Endothelial cell of umbilical vein (primary cell): ENCODE results near the gene NPNT. TPM values are rescaled to one million over a fixed set of nuclear protein-coding genes. Genes with fewer than 3 reads are reported as not detected.

Source experiments
- BruUV-seq: library from RNA; stranded (reverse); fragments of 400-500 nt; replicated peaks from 2 replicates; lab custom pipeline; 2021; lab: Mats Ljungman, UMichigan
- CTCF ChIA-PET: fragments of 300-600, 350-600 bp; sonication (Branson Sonifier 250); formaldehyde crosslinking; loops from one replicate; lab custom pipeline; 2021; ENCODE audit warnings: antibody characterized with exemption, inconsistent platforms; lab: Charles Lee
- POLR2A ChIA-PET: fragments of 300-600, 350-600 bp; sonication (Branson Sonifier 250); formaldehyde crosslinking; loops from one replicate; lab custom pipeline; 2021; ENCODE audit warnings: antibody characterized with exemption, inconsistent platforms; lab: Charles Lee
- DNase-seq: peaks from one replicate; pipeline ENCODE4 v3.0.0-alpha.2; 2011; ENCODE audit warnings: low read depth, low spot score
- FAIRE-seq: peaks from 2 replicates; lab custom pipeline; 2011; peaks lifted over from hg19 to GRCh38; lab: Jason Lieb, UNC
- H2AFZ ChIP-seq: 2 replicates; pipeline ENCODE4 v1.6.0; 2012; ENCODE audit warnings: low read depth, low read length, control low read depth, inconsistent platforms
- H3K27ac ChIP-seq: 2 replicates; pipeline ENCODE4 v1.5.1; 2011; ENCODE audit warnings: low read depth, mild to moderate bottlenecking, control low read depth, low read length, moderate library complexity; ENCODE audit not compliant: insufficient read depth
- H3K27me3 ChIP-seq, 2 experiments: 2 replicates each; pipeline versions ENCODE4 v1.6.0 to v1.6.1; 2011; ENCODE audit warnings: low read length in 2 of 2, mixed read lengths in 1 of 2; ENCODE audit not compliant: control insufficient read depth in 2 of 2, insufficient read depth in 2 of 2
- H3K36me3 ChIP-seq, 2 experiments: 2 replicates in 1 of 2; 3 replicates in 1 of 2; pipeline ENCODE4 v1.5.1; 2011; ENCODE audit warnings: low read length in 2 of 2, mild to moderate bottlenecking in 1 of 2, moderate library complexity in 1 of 2; ENCODE audit not compliant: control insufficient read depth in 2 of 2, insufficient read depth in 2 of 2; ENCODE audit errors: extremely low read depth in 1 of 2
- H3K4me1 ChIP-seq: 3 replicates; pipeline ENCODE4 v1.5.1; 2011; ENCODE audit warnings: mild to moderate bottlenecking, low read length; ENCODE audit not compliant: control insufficient read depth, insufficient read depth; ENCODE audit errors: extremely low read depth
- H3K4me2 ChIP-seq: 2 replicates; pipeline ENCODE4 v1.6.1; 2011; ENCODE audit warnings: low read length, control low read depth, mixed read lengths; ENCODE audit not compliant: insufficient read depth
- H3K4me3 ChIP-seq, 3 experiments: fragments of 200-600 bp in 1 of 3; sonication (generic), shearing (Covaris generic) in 1 of 3; replicated peaks in 1 of 3; 2 replicates each; pipeline ENCODE4 v1.5.1; 2011 to 2016; ENCODE audit warnings: control low read depth in 3 of 3, low read length in 3 of 3, mild to moderate bottlenecking in 2 of 3, inconsistent platforms in 1 of 3, low read depth in 1 of 3, moderate library complexity in 1 of 3; ENCODE audit not compliant: insufficient read depth in 1 of 3
- H3K79me2 ChIP-seq: 2 replicates; pipeline ENCODE4 v1.6.0; 2012; ENCODE audit warnings: low read length, inconsistent platforms; ENCODE audit not compliant: control insufficient read depth, insufficient read depth
- H3K9ac ChIP-seq: replicated peaks from 2 replicates; pipeline ENCODE3; 2011; ENCODE audit warnings: low read length, control low read depth; ENCODE audit not compliant: insufficient read depth; ENCODE audit errors: extremely low read depth
- H3K9me1 ChIP-seq: replicated peaks from 3 replicates; pipeline ENCODE4 v1.6.0; 2011; ENCODE audit warnings: mild to moderate bottlenecking, low read length; ENCODE audit not compliant: control insufficient read depth, insufficient read depth; ENCODE audit errors: extremely low read depth
- H3K9me3 ChIP-seq: replicated peaks from 2 replicates; pipeline ENCODE4 v1.5.1; 2012; ENCODE audit warnings: low read length, inconsistent platforms; ENCODE audit not compliant: control insufficient read depth, insufficient read depth
- H4K20me1 ChIP-seq: replicated peaks from 2 replicates; pipeline ENCODE3; 2011; ENCODE audit warnings: mild to moderate bottlenecking, low read length; ENCODE audit not compliant: control insufficient read depth, insufficient read depth; ENCODE audit errors: extremely low read depth
- CTCF ChIP-seq, 2 donors: IDR thresholded peaks; 1 replicate in 1 of 2; 2 replicates in 1 of 2; pipeline ENCODE4 v1.5.1; 2011; ENCODE audit warnings: low read length in 2 of 2, mild to moderate bottlenecking in 2 of 2, moderate library complexity in 2 of 2, control low read depth in 1 of 2, inconsistent platforms in 1 of 2, low read depth in 1 of 2; ENCODE audit not compliant: insufficient read depth in 1 of 2; ENCODE audit errors: extremely low read depth in 1 of 2
- EZH2 ChIP-seq: IDR thresholded peaks from 2 replicates; pipeline ENCODE4 v1.6.1; 2012; ENCODE audit warnings: borderline replicate concordance, low read depth, mild to moderate bottlenecking, moderate library complexity, low read length, inconsistent platforms; ENCODE audit not compliant: severe bottlenecking
- FOS ChIP-seq: IDR thresholded peaks from 2 replicates; pipeline ENCODE4 v1.6.1; 2011; ENCODE audit warnings: mild to moderate bottlenecking, low read length, moderate library complexity, borderline replicate concordance; ENCODE audit not compliant: insufficient read depth
- GATA2 ChIP-seq: IDR thresholded peaks from 2 replicates; pipeline ENCODE4 v1.7.0; 2011; ENCODE audit warnings: low read depth, mild to moderate bottlenecking, moderate library complexity, mixed read lengths, low read length; ENCODE audit not compliant: insufficient read length, insufficient read depth
- JUN ChIP-seq: IDR thresholded peaks from 2 replicates; pipeline ENCODE4 v1.6.1; 2011; ENCODE audit warnings: borderline replicate concordance, low read depth; ENCODE audit not compliant: insufficient read length, insufficient read depth
- MAX ChIP-seq: IDR thresholded peaks from 2 replicates; pipeline ENCODE4 v1.6.1; 2011; ENCODE audit not compliant: insufficient read depth, insufficient read length
- MYC ChIP-seq: IDR thresholded peaks from one replicate; pipeline ENCODE4 v1.6.1; 2011; ENCODE audit warnings: mild to moderate bottlenecking, low read depth, low read length
- POLR2A ChIP-seq: IDR thresholded peaks from 2 replicates; pipeline ENCODE4 v1.6.1; 2012; ENCODE audit warnings: low read depth, mild to moderate bottlenecking, control low read depth, low read length
- POLR2AphosphoS5 ChIP-seq: IDR thresholded peaks from 2 replicates; pipeline ENCODE4 v1.6.1; 2012; ENCODE audit warnings: low read depth, mild to moderate bottlenecking, control low read depth, low read length, moderate library complexity; ENCODE audit not compliant: insufficient read depth
- dilution Hi-C: fragments of 300-500 bp; cut with MboI; formaldehyde crosslinking; loops from one replicate; pipeline ENCODE4 v1.15.0; 2019; ENCODE audit warnings: low sequenced_read_pairs; ENCODE audit not compliant: extremely low pct_ligation_motif_present
- intact Hi-C: fragments of 100-400 bp; cut with micrococcal nuclease; formaldehyde crosslinking; loops from one replicate; pipeline ENCODE4 v1.10.0; 2022
- polyA plus RNA-seq, 4 experiments: library from polyadenylated mRNA; depleted of rRNA in 3 of 4; stranded (reverse) in 3 of 4; unstranded in 1 of 4; fragments of >200 nt; gene quantifications; 2 replicates each; pipeline versions ENCODE4 v1.2.1 to v1.2.3, GENCODE V29; 2011 to 2012; ENCODE audit warnings: missing spikeins in 1 of 4
- total RNA-seq: library from RNA; stranded (reverse); gene quantifications from 2 replicates; pipeline ENCODE4 v1.2.3, GENCODE V29; 2021

Gene NPNT
- total and polyA plus RNA-seq, 2 donors (not counting 3 experiments of a cell fraction or from before 2014, with no cell fraction given) = not detected

GRCh38 chr4:105994061-105994460 lies 98.8 kb downstream of the NPNT start:
- TF ChIP-seq JUN (no peak), EZH2 (no peak), POLR2AphosphoS5 (no peak), GATA2 (no peak), POLR2A (no peak), MAX (no peak), MYC (no peak), CTCF (IDR thresholded peaks at IDR 0.05; ENCODE audit: extremely low read depth in 1 of 2, insufficient read depth in 1 of 2, low read depth in 1 of 2, low read length in 2 of 2) (no peak), FOS (no peak)
- no peak overlapping the region for H3K4me3 ChIP-seq
- no peak overlapping the region for H3K27ac ChIP-seq
- POLR2A ChIA-PET = no interaction called here
- dilution Hi-C loops = no loop called here
- no peaks in the 10 kb centered on the region for H3K9me1 ChIP-seq
- no peak overlapping the region for H3K9ac ChIP-seq
- intact Hi-C loops = loop anchor here (10.0 kb wide), 1 partner anchor 289 kb away; the partner anchor contains the start of genes GSTCD and INTS12
- H2AFZ ChIP-seq = no peak overlapping the region
- no peak overlapping the region for H3K4me2 ChIP-seq
- no peaks in the 10 kb centered on the region for H3K79me2 ChIP-seq
- no peak for DNase-seq
- no peaks in the 10 kb centered on the region for H3K9me3 ChIP-seq
- H3K27me3 ChIP-seq = no peaks in the 10 kb centered on the region
- CTCF ChIA-PET = no interaction called here
- BruUV-seq = no TSS peak
- FAIRE-seq = no peak
- no peaks in the 10 kb centered on the region for H3K36me3 ChIP-seq
- no peaks in the 10 kb centered on the region for H4K20me1 ChIP-seq
- H3K4me1 ChIP-seq = peaks cover 26% of the 10 kb centered on the region
